Ovary (tissue), 3 donors: ENCODE results near the gene OLFML2B.

Source experiments
- CTCF ChIP-seq, 3 donors: fragments of 450-650 bp in 2 of 3; fragments of 200-600 bp in 1 of 3; IDR thresholded peaks; one replicate each; pipeline versions ENCODE4 v1.5.1 to v1.8.0; 2016 to 2022; ENCODE audit warnings: antibody characterized with exemption in 3 of 3, mild to moderate bottlenecking in 1 of 3
- EP300 ChIP-seq: sonication (generic); formaldehyde crosslinking; IDR thresholded peaks from one replicate; pipeline ENCODE4 v1.6.1; 2017; ENCODE audit warnings: antibody characterized with exemption
- donor health status: DM: no; HTN: no; CAD: no.

DNA sequence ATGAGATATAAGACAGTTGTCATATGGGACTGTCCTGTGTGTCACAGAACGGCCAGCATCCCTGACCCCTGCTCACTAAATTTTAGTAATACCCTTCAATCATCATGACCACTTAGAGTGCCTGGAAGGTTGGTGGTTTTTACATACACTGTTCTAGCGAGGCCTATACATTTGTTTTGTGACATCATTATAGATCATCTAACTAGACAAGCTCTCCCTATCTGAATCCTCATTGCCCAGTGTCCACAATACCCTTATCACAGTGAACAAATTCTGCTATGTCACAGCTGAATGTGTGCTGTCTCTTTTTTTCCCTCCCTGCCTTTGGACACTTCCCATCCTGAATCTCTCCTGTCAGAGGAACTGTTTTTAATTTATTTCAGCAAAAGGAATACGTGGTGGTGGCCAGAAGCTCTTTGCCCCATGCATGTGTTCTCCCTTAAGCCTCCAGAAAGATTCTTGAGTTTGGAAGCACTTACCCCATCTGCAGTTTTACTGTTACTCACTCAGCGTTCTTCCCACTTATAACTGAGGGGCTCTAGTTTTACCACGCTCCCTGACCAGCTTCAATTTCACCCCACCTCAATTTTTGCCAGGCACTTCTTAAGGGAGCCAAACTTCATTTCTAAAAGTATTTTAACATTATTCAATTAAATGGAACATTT lies 70.3 kb downstream of the OLFML2B start:
- TF ChIP-seq CTCF (IDR thresholded peaks at IDR 0.05): no peak
- no peak for TF ChIP-seq EP300
